ENCODE results near the gene ADORA1. TPM values are rescaled to one million over a fixed set of nuclear protein-coding genes. Genes with fewer than 3 reads are reported as not detected.

Gene ADORA1
- total RNA-seq, 2 experiments from 2014 or later = not detected

DNA sequence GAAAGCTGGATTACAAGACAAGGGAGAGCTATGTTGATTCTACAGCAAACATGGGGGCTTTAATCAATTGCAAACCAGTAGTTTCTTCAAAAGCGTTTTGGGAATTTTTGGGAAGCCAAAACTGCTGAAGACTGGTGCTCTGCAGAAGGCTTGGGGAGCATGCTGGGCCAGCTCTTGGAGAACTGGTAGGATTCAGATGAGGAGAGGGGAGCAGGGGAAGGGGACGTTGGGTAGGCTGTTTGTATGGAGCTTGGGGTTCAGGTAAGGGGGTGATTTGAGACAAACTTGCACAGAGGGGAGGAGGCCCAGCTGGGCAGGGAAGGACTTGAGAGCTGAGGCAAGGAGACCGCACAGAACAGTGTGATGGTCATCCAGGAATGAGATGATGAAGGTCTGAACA lies 39.1 kb upstream of the ADORA1 start:
- no peaks in the 10 kb centered on the region for H3K9me3 Mint-ChIP-seq
- H3K4me3 Mint-ChIP-seq = no peak overlapping the region
- H3K27ac Mint-ChIP-seq = no peak overlapping the region
- CTCF ChIA-PET = interaction anchor here (0.9 kb wide), 1 partner anchor 16 kb away, joined by 3 read pairs; no protein-coding TSS in a partner anchor
- peak; percentile 3 for DNase-seq
- H3K36me3 Mint-ChIP-seq (ENCODE audit: low read depth) = no peaks in the 10 kb centered on the region
- H3K27me3 Mint-ChIP-seq = peaks cover 16% of the 10 kb centered on the region
- no peaks in the 10 kb centered on the region for H3K4me1 Mint-ChIP-seq
- POLR2A ChIA-PET = no interaction called here

DNA sequence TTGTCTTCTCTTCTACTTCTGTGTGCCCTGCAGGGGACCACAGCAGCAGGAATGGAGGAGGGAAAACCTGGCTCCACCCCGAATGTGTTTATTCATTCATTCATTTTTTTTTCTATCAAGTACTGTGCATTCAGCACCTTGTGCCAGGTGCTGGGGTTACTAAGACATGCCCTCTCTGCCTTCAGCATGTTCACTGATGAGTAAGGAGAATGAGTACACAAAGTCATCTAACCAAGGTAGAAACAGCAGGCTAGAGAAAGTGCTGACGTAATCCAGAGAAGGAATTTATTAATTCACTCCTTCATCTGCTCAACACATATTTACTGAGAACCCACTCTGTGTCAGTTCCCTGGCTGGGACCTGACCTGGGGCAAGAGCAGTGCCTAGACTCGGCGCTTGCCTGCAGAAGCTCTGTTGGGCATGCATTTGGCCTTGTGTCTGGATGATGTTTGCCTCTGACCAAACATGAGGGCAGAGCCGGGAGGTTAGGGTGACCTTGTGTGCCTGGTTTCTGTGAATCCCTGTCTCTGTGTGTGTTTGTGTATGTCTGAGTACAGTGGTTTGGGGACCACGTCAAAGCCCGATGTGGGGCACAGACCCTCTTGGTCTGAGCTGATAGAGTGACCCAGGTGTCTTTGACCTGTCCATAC lies 38.4 kb upstream of the ADORA1 start:
- H3K27me3 Mint-ChIP-seq = peaks cover 16% of the 10 kb centered on the region
- DNase-seq = peak; percentile 3

DNA sequence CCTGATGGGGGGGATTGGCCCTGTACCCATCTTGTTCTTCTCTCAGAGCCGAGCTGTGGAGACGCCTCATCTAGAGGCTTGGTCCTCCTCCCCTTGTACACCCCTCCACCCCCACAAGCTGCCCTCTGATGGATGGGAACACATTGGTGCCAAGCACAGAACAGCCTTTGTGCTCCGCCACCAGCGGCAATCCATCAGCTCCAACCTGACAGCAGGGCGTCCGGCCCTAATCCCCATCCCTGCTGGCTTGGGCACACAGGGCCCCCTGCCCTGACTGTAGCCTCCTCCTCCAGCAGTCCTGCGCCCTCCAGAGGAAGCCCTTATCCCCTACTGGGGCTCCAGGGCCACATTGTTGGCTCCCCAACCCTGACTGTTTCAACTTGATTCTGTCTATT lies 37.9 kb upstream of the ADORA1 start:
- no peaks in the 10 kb centered on the region for H3K4me1 Mint-ChIP-seq
- H3K9me3 Mint-ChIP-seq = peaks cover 4% of the 10 kb centered on the region
- peaks cover 20% of the 10 kb centered on the region for H3K27me3 Mint-ChIP-seq
- H3K36me3 Mint-ChIP-seq (ENCODE audit: low read depth) = no peaks in the 10 kb centered on the region
- ChIA-PET POLR2A (no interaction called here), CTCF (interaction anchor here (0.8 kb wide), 1 partner anchor 16 kb away, joined by 3 read pairs; no protein-coding TSS in a partner anchor)
- DNase-seq = peak; percentile 3
- no peak overlapping the region for H3K4me3 Mint-ChIP-seq
- no peak overlapping the region for H3K27ac Mint-ChIP-seq

More for the DNA sequence above, 38.4 kb upstream of the ADORA1 start:
- POLR2A ChIA-PET = no interaction called here
- no peaks in the 10 kb centered on the region for H3K4me1 Mint-ChIP-seq
- CTCF ChIA-PET = interaction anchor here (0.8 kb wide), 1 partner anchor 16 kb away, joined by 3 read pairs; no protein-coding TSS in a partner anchor
- no peaks in the 10 kb centered on the region for H3K9me3 Mint-ChIP-seq
- no peaks in the 10 kb centered on the region for H3K36me3 Mint-ChIP-seq (ENCODE audit: low read depth)
- H3K4me3 Mint-ChIP-seq = no peak overlapping the region
- H3K27ac Mint-ChIP-seq = no peak overlapping the region

DNA sequence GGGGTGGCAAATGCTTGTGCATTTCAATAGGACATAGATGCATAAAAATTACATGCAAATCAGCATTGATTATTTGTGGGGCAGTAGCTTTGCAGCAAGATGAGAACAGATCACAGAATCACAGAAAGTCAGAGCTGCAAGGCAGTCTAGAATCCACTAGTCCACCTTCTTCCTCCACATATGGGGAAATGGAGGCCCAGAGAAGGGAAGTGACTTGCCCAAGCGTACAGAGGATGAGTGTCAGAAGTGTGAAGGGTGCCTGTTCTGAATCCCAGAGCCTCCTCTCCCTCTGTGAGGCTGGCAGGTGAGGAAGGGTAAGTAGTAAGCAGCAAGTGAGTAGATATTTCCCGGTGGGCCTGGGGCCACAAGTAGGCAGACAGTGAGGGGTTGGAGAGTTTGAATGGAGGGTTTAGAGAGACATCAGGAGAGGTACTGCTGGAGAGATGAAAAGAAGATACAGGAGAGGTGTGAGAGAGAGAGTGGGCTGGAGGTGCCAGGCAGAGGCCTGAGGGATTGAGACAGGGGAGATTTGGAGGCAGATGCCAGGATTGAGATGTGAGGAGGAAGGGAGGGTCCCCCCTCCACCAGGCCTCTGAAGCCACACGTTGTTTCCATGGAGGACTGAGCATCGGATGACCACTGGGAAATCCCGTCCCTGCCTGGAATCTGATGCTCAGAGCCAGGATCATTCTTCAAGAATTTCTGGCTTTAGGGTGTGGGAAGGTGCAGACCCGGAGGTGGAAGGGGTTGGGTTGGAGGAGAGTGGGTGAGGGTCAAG lies 36.9 kb upstream of the ADORA1 start:
- H3K9me3 Mint-ChIP-seq = peaks cover 13% of the 10 kb centered on the region
- peak; percentile 4 for DNase-seq

DNA sequence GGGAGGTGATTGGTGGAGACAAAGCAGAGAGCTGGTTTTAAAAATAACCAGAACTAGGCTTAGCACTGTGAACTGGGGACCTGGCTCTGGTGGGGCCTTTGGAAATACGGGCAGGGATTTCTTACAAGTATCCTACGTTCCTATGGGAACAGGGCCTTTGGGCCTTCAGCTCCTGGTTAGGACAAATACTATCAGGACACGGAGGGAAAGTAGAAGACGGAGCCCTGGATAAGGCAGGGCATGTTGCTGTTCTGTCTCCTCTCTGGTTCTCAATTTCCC lies 36.4 kb upstream of the ADORA1 start:
- Mint-ChIP-seq H3K4me1 (no peaks in the 10 kb centered on the region), H3K9me3 (peaks cover 15% of the 10 kb centered on the region), H3K36me3 (ENCODE audit: low read depth) (peaks cover 3% of the 10 kb centered on the region), H3K27ac (no peak overlapping the region), H3K27me3 (peaks cover 35% of the 10 kb centered on the region), H3K4me3 (no peak overlapping the region)
- no peak for DNase-seq
- ChIA-PET POLR2A (no interaction called here), CTCF (no interaction called here)

More for the DNA sequence above, 36.9 kb upstream of the ADORA1 start:
- POLR2A ChIA-PET = no interaction called here
- CTCF ChIA-PET = no interaction called here
- no peak overlapping the region for H3K4me3 Mint-ChIP-seq
- no peak overlapping the region for H3K27ac Mint-ChIP-seq
- no peaks in the 10 kb centered on the region for H3K4me1 Mint-ChIP-seq
- peaks cover 29% of the 10 kb centered on the region for H3K27me3 Mint-ChIP-seq
- H3K36me3 Mint-ChIP-seq (ENCODE audit: low read depth) = peaks cover 3% of the 10 kb centered on the region

DNA sequence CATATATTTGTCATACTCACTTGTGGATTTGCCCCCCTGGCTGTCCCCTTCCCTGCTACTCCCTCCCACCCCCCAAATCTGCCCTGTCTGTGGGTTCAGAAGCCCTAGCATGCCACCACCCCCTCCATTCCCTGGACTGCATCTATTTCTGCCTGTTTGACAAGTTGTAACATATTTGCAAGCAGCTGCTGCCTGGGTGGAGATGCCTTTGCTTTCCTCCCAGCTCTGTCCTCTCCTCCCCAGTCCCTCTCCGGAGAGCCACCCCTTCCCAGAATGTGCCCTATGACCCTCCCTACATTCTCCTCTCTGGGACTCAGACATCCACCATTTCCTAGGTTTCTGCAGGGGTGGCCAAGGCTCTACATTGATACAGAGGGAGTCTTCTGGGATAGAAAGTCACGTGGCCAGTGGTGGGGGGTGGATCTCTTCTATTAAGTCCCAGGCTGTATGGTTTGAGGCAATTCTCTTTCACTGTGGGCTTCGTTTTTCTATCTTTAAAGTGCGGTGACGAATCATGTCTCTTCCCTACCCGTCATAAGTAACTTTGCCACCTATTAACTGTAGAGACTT lies 35.7 kb upstream of the ADORA1 start:
- H3K4me1 Mint-ChIP-seq = no peaks in the 10 kb centered on the region
- peak; percentile 1 for DNase-seq
- peaks cover 3% of the 10 kb centered on the region for H3K36me3 Mint-ChIP-seq (ENCODE audit: low read depth)
- peaks cover 16% of the 10 kb centered on the region for H3K9me3 Mint-ChIP-seq
- H3K27me3 Mint-ChIP-seq = peaks cover 37% of the 10 kb centered on the region
- ChIA-PET CTCF (no interaction called here), POLR2A (no interaction called here)
- no peak overlapping the region for H3K27ac Mint-ChIP-seq
- H3K4me3 Mint-ChIP-seq = no peak overlapping the region

DNA sequence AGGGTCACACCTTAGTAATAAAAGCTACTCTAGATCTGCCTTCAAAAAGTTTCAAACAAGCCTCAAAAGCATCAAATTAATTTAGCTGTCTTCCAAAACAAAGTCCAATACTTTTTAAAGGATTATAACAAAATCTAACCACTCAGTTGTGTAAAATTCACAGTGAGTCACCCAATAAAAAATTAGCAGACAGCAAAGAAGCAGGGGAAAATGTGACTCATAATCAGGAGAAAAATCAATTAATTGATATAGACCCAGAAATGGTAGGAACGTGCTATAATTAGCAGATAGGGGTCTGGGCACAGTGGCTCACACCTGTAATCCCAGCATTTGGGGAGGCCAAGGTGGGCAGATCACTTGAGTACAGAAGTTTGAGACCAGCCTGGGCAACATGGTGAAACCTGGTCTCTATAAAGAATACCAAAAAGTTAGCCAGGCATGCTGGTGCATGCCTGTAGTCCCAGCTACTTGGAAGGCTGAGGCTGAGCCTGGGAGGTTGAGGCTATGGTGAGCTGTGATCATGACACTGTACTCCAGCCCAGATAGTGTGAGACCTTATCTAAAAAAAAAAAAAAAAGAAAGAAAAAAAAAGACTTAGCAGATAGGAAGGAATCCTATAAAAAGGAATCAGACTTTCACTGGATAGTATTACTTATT lies 33.6 kb upstream of the ADORA1 start:
- Mint-ChIP-seq H3K27me3 (peaks cover 41% of the 10 kb centered on the region), H3K27ac (no peak overlapping the region), H3K36me3 (ENCODE audit: low read depth) (peaks cover 3% of the 10 kb centered on the region), H3K9me3 (peaks cover 16% of the 10 kb centered on the region), H3K4me3 (no peak overlapping the region), H3K4me1 (no peaks in the 10 kb centered on the region)
- DNase-seq = no peak
- ChIA-PET CTCF (interaction anchor here (0.6 to 1.1 kb wide), 2 partner anchors 18 to 772 kb away, joined by 3 read pairs; no protein-coding TSS in a partner anchor), POLR2A (no interaction called here)

DNA sequence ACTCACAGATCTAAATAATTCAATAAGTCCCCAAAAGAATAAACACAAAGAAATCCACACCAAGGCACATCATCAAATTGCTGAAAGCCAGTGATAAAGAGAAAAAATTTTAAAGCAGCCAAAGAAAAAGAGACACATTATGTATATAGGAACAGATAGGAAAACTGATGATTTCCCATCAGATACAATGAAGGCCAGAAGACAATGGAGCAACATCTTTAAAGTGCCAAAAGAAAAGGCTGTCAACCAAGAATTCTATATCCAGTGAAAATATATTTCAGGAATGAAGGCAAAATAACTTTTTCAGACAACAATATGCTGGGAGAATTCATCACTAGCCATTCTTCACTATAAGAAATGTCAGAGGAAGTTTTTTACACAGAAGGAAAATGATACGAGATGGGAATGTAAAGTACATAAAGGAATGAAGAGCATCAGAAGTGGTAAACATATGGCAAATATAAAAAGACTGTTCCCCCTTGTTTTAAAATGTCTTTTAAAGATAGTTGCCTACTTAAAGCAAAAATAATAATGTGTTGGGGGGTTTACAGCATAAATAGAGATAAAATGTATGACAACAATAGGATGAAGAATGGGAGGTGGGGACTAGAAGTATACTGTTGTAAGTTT lies 32.4 kb upstream of the ADORA1 start:
- no peak overlapping the region for H3K27ac Mint-ChIP-seq
- ChIA-PET POLR2A (no interaction called here), CTCF (interaction anchor here (1.1 to 1.6 kb wide), 2 partner anchors 19 to 27 kb away, joined by 3 to 4 read pairs; no protein-coding TSS in a partner anchor)
- H3K4me1 Mint-ChIP-seq = no peaks in the 10 kb centered on the region
- H3K27me3 Mint-ChIP-seq = peaks cover 41% of the 10 kb centered on the region
- no peak overlapping the region for H3K4me3 Mint-ChIP-seq
- H3K9me3 Mint-ChIP-seq = peaks cover 16% of the 10 kb centered on the region
- peaks cover 3% of the 10 kb centered on the region for H3K36me3 Mint-ChIP-seq (ENCODE audit: low read depth)
- DNase-seq = no peak

DNA sequence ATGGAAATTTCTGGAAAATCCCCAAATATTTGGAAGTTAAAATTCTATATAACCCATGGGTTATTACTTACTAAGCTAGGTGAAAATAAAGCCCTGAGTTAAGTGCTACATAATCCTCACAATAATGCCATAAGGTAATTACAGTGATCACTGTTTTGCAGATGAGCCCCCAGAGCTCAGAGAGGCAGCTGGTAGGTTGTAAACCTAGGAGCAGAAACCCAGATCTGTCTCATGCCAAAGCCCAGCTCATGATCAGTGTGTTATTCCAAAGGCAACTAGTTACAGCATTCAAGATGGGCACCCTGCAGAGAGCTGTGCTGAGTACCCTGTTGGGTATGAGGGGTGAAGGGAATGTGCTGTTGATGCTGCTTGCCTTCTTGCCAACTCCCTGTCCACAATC lies 31.0 kb upstream of the ADORA1 start:
- no peaks in the 10 kb centered on the region for H3K4me1 Mint-ChIP-seq
- peaks cover 41% of the 10 kb centered on the region for H3K27me3 Mint-ChIP-seq
- POLR2A ChIA-PET = no interaction called here
- H3K9me3 Mint-ChIP-seq = peaks cover 16% of the 10 kb centered on the region
- no peak overlapping the region for H3K27ac Mint-ChIP-seq
- H3K36me3 Mint-ChIP-seq (ENCODE audit: low read depth) = peaks cover 3% of the 10 kb centered on the region
- peak; percentile 0 for DNase-seq
- H3K4me3 Mint-ChIP-seq = no peak overlapping the region
- CTCF ChIA-PET = interaction anchor here (0.6 to 1.6 kb wide), 2 partner anchors 26 to 438 kb away, joined by 3 to 4 read pairs; no protein-coding TSS in a partner anchor

DNA sequence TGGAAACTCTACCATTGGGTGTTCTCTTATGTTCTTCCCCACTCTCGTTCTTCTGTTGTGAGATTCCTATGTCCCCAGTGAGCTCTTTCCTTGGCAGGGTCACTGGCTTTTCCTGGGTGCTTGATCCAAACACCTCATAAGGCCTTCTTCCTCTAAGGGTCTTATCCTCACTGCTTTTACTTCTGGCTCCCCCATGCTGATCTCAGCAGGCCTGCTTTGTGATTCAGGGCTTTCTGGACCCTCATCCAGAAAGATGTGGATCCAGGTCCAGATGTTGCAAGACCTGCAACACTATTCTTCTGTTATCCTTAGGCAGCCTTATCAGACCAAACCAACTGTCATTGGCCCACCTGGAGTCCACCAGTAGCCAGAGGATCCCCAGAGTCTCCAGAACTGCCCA lies 30.5 kb upstream of the ADORA1 start:
- CTCF ChIA-PET = interaction anchor here (0.6 to 1.6 kb wide), 2 partner anchors 26 to 439 kb away, joined by 3 to 4 read pairs; no protein-coding TSS in a partner anchor
- peaks cover 16% of the 10 kb centered on the region for H3K9me3 Mint-ChIP-seq
- DNase-seq = peak; percentile 3
- peaks cover 38% of the 10 kb centered on the region for H3K27me3 Mint-ChIP-seq
- no peak overlapping the region for H3K27ac Mint-ChIP-seq
- peaks cover 3% of the 10 kb centered on the region for H3K36me3 Mint-ChIP-seq (ENCODE audit: low read depth)
- H3K4me1 Mint-ChIP-seq = no peaks in the 10 kb centered on the region
- no peak overlapping the region for H3K4me3 Mint-ChIP-seq
- POLR2A ChIA-PET = no interaction called here

DNA sequence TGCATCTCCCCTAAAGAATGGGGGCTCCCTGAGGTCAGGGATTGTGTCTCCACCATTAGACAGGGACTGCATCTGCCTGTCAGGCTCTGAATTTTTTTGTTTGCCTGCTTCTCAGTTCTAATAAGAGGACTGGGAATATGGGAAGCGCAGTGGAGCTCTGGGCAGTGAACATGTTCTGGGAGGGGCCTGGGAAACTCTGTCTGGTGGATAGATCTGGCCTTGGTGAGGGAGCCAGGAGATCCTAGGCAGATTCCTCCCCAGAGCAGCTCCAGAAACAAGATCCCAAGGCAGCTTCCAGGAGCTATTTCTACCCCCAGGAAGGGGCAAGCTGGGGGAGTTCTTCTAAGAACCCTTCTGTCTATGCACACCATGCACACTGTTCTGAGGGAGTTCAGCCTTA lies 29.1 kb upstream of the ADORA1 start:
- Mint-ChIP-seq H3K9me3 (peaks cover 16% of the 10 kb centered on the region), H3K27ac (no peak overlapping the region)

DNA sequence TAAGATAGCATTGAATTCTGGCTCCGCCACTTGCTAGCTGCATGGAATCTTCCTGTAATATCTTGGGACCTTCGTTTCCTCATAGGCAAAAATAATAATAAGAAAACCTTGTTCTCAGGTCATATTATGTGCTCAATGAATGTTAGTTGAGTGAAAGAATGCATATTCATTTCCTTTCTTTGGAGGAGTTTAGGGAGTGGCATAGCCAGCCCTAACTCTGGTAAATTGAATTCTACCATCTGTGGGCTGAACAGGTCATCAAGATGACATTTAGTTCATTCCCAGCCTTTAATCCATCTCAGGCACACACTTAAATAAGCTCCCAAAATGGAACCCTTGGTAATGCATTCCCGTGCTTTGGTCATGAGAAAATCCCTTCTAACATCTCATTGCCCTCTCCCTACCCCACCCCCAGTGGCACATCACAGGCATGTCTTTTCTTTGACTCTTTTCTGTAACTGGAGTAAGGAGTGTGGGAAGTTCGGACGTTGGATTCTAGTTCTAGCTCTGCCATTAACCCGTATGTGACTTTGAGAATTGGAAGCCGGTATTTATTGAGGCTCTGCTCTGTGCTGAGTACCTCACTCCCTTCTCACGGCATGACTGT lies 28.5 kb upstream of the ADORA1 start:
- Mint-ChIP-seq H3K27ac (no peak overlapping the region), H3K27me3 (peaks cover 33% of the 10 kb centered on the region), H3K4me3 (no peak overlapping the region), H3K36me3 (ENCODE audit: low read depth) (peaks cover 3% of the 10 kb centered on the region), H3K9me3 (peaks cover 16% of the 10 kb centered on the region), H3K4me1 (no peaks in the 10 kb centered on the region)
- peak; percentile 4 for DNase-seq
- POLR2A ChIA-PET = no interaction called here
- CTCF ChIA-PET = interaction anchor here (1.5 kb wide), 1 partner anchor 20 kb away, joined by 4 read pairs; no protein-coding TSS in a partner anchor

More for the DNA sequence above, 29.1 kb upstream of the ADORA1 start:
- CTCF ChIA-PET = interaction anchor here (0.6 to 0.8 kb wide), 2 partner anchors 12 to 102 kb away, joined by 3 read pairs; no protein-coding TSS in a partner anchor
- Mint-ChIP-seq H3K4me3 (no peak overlapping the region), H3K4me1 (no peaks in the 10 kb centered on the region), H3K36me3 (ENCODE audit: low read depth) (peaks cover 3% of the 10 kb centered on the region), H3K27me3 (peaks cover 33% of the 10 kb centered on the region)
- POLR2A ChIA-PET = no interaction called here
- peak; percentile 0 for DNase-seq

All from activated CD4-positive, alpha-beta T cell treated with anti-CD3 and anti-CD28 coated beads, Interleukin-2, amount 10 ng/mL, durations not matched to agents 7 days and 5 days (primary cell).